Measurements from ENCODE around the gene PPM1A.

- TF ChIP-seq CTCF (conservative IDR thresholded peaks at IDR 0.05; ENCODE audit: low read length) (peak; percentile 83), EZH2phosphoT487 (IDR thresholded peaks at IDR 0.05; ENCODE audit: borderline replicate concordance) (no peak)
These were observed 17.3 kb downstream of the PPM1A start for GRCh38 chr14:60266021-60266937.

Measured in Loucy (cell line).